GM12801 (cell line): Measurements from ENCODE around the gene SPNS3.

Experiments
- TF ChIP-seq, protein P1 (sequence below): IDR thresholded peaks from one replicate; pipeline ENCODE4 v1.5.1; 2011; ENCODE audit warnings: control low read depth; ENCODE audit not compliant: insufficient read length; ENCODE audit errors: extremely low read depth

SPNS3 gene

GRCh38 chr17:4479340-4479981, 45.7 kb downstream of the SPNS3 start:
- TF ChIP-seq, protein P1, sequence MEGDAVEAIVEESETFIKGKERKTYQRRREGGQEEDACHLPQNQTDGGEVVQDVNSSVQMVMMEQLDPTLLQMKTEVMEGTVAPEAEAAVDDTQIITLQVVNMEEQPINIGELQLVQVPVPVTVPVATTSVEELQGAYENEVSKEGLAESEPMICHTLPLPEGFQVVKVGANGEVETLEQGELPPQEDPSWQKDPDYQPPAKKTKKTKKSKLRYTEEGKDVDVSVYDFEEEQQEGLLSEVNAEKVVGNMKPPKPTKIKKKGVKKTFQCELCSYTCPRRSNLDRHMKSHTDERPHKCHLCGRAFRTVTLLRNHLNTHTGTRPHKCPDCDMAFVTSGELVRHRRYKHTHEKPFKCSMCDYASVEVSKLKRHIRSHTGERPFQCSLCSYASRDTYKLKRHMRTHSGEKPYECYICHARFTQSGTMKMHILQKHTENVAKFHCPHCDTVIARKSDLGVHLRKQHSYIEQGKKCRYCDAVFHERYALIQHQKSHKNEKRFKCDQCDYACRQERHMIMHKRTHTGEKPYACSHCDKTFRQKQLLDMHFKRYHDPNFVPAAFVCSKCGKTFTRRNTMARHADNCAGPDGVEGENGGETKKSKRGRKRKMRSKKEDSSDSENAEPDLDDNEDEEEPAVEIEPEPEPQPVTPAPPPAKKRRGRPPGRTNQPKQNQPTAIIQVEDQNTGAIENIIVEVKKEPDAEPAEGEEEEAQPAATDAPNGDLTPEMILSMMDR, result no peak

- TF ChIP-seq, protein P1, result no peak
These were observed 46.4 kb downstream of the SPNS3 start for GRCh38 chr17:4479982-4480751.

- TF ChIP-seq, protein P1, result no peak
These were observed 47.5 kb downstream of the SPNS3 start for GRCh38 chr17:4480929-4481898.

DNA sequence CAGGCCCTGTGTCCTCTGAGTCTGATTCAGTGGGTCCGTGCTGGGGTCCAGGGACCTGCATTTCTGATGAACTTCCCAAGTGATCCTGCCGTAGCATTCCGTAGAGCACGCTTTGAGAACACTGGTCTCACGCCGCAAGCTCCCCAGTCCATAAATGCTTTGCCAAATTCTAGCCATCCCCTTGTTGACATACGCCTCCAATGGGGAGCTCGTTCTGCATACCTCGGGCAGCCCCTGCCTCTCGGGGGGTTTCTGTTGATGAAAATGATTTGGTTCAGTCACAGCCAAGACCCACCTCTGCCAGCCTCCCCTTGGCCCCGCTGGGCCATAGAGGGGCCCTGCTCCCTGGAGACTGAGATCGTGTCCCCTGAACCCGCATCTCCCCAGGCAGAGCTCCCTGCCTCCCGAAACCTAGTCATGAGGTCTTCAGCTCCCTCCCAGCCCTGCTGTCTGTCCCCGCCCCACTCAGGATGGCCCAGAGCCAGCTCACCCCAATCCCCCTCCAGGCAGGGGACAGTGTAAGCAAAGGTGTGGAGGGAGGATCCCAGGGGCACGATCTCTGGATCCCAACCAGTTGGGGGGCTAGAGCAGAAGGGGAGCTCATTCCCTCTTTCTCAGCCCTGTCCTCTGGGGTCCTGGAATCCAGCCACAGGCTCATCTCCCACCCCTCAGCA, 48.7 kb downstream of the SPNS3 start:
- TF ChIP-seq, protein P1, result no peak

GRCh38 chr17:4483012-4483840, 49.5 kb downstream of the SPNS3 start:
- TF ChIP-seq, protein P1, result no peak

- TF ChIP-seq, protein P1, result no peak
These were observed 52.2 kb downstream of the SPNS3 start for GRCh38 chr17:4485676-4486646.
